ENCODE measurements around the gene ONECUT1.
"Not testable (repeated sequence)": the region's sequence is repeated elsewhere in the genome, so short reads cannot be mapped to it uniquely, and the experiment has no call there.

The ONECUT1 gene

DNA sequence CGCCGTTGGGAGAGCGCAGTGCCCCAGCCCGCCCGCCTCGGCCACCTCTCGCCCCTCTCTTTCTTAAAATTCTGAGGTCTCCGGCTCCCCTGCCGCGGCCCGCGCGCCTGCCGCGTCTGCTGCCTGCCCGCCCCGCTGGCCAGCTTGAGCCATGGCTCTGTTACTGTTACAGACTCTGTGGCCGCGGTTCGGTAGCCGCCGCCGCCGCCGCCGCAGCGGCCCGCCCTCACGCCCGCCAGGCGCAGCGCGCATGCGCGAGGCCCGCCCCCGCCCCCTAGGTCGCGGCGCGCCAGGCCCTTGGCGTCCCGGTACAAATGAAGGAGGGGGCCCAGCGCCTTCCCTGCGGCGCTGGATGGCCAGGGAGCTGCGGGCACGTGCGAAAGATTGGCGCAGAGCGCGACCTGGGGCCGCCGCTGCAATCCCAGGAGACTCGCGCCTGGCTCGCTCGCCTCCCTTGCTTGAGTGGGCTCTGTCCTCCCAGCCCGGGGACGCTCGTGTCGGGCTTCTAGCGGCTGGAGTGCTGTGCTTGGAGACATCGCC, at the start of gene ONECUT1:
Gene ONECUT1 (minus strand): TSS at position 168 of the 540 bp plus-strand sequence. CDS start 452 bp downstream, outside the sequence.
- peak; percentile 26 for DNase-seq

DNA sequence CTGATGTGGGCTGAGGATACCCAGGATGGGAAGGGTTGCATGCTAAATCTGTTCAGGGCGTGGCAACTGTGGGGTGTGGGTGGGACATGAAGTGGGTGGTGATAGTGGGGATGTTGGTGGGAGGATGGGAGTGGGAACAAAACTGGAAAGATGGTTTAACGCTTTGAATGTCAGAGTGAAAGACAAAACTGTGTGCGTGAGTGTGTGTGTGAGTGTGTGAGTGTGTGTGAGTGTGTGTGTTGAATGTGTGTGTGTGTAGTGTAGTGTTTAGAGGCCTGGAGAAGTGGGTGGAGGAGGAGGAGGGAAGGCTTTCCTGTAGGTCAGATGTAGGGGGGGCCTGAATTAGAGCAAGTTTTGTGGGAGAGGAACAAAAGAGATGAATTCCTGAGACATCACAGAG, 44.2 kb upstream of the ONECUT1 start:
- DNase-seq, result no peak

DNA sequence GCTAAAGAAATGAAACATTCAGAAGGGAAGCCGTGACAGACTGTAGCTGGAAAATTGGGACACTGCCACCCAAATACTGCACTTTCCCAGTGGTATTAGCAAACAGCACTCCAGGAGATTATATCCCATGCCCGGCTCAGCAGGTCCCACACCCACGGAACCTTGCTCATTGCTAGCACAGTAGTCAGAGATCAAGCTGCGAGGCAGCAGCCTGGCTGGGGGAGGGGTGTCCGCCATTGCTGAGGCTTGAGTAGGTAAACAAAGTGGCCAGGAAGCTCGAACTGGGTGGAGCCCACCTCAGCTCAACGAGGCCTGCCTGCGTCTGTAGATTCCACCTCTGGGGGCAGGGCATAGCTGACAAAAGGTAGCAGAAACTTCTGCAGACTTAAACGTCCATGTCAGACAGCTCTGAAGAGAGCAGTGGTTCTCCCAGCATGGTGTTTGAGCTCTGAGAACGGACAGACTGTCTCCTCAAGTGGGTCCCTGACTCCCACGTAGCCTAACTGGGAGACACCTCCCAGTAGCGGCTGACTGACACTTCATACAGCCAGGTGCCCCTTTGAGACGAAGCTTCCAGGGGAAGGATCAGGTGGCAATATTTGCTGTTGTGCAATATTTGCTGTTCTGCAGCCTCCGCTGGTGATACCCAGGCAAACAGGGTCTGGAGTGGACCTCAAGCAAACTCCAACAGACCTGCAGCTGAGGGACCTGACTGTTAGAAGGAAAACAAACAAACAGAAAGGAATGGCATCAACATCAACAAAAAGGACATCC, 34.2 kb upstream of the ONECUT1 start:
- not testable (repeated sequence) for DNase-seq

DNA sequence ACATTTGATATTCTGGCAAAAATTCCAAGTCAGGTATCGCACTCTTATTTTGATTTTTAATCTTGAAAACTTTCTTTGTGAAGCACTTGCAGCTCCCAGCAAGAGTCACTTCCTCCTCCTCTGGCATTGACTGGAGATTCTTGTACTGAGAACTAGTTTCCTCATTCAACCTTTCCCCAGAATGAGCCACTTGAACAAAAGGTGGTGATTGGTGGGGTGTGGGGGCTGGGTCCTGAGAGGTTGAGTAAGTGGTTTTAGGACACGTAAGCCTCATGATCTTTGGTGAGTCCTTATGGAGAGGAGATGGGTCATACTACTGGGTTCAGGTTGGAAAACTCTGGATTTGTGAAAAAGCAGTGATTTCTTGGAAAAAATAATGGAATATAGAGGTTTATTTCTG, 32.3 kb upstream of the ONECUT1 start:
- no peak for DNase-seq

DNA sequence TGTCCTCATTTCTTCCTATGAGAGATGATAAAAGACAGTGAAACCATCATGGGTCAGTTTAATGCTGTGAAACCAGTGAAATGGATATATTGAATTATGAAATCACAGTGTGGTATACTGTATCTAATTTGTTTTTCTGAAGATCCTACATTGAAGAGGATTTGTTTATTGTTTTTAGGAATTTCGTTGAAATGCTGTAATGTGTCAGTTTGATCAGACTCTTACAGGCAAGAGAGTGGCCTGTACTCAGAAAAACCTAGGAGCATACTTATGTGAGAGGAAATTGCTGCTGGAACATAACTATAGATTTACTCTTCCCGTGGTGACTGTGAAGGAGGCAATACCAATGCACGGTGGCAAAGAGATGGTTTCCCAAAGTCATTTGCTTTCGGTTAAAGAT, 29.1 kb upstream of the ONECUT1 start:
- DNase-seq, result no peak

DNA sequence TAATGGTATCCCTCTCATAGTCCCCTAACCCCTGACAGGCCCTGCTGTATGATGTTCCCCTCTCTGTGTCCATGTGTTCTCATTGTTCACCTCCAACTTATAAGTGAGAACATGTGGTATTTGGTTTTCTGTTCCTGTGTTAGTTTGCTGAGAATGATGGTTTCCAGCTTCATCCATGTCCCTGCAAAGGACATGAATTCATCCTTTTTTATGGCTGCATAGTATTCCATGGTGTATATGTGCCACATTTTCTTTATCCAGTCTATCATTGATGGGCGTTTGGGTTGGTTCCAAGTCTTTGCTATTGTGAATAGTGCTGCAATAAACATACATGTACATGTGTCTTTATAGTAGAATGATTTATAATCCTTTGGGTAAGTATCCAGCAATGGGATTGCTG, 25.8 kb upstream of the ONECUT1 start:
- DNase-seq, result not testable (repeated sequence)

DNA sequence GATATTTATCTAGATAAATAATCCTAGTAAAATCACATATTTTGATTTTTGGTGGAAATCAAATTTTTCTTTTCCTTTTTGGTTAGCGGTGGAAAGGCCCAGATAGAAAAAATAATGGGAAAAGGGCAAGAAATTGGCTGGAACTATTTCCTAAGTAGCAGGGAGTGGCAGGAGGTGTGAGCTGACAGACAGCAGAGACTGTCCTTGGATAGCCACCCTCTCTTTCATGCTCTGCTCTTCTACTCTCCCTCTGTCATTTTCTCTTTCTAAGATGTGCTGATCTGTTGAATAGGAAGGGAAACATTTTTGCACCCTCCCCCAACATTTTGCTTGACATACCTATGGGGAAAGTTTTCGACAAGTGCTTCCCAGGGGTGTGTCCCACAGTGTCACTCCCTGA, 18.9 kb upstream of the ONECUT1 start:
- DNase-seq, result no peak

DNA sequence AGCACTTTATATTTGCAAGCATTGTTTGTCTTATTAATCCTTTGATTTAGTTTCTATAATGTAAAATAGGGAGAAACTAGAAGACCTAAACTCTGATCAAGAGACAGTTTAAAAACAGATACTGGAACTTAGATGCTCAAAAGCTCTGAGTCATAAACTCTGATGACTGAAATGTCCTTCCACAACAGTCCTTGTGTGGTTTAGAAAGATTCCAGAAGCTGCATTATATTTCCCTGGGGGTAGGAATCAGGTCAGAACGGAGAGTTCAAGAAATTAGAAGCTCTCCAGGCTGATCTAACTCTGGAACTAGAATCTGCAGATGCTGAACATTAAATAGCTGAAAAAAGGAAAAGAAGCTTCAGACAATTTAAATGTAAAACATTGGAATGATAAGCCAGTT, 18.3 kb upstream of the ONECUT1 start:
- DNase-seq, result no peak

DNA sequence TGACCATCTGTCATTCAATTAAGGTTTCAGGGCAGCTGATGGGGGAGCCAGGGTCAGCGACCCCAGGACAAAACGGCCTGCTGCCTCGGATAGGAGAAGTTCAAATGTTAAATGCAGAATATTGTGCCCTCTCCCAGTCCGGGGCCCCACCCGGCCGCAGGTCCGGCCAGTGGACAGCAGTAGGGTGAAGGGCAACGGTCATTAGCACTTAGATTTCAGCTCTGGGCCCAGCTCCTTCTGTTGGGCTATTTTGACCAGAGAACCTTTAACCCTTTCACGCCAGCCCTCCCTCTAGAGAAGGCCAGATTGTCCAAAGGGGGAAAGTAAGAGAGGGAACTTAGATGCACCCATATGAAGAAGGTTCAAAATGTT, 16.1 kb upstream of the ONECUT1 start:
- no peak for DNase-seq

DNA sequence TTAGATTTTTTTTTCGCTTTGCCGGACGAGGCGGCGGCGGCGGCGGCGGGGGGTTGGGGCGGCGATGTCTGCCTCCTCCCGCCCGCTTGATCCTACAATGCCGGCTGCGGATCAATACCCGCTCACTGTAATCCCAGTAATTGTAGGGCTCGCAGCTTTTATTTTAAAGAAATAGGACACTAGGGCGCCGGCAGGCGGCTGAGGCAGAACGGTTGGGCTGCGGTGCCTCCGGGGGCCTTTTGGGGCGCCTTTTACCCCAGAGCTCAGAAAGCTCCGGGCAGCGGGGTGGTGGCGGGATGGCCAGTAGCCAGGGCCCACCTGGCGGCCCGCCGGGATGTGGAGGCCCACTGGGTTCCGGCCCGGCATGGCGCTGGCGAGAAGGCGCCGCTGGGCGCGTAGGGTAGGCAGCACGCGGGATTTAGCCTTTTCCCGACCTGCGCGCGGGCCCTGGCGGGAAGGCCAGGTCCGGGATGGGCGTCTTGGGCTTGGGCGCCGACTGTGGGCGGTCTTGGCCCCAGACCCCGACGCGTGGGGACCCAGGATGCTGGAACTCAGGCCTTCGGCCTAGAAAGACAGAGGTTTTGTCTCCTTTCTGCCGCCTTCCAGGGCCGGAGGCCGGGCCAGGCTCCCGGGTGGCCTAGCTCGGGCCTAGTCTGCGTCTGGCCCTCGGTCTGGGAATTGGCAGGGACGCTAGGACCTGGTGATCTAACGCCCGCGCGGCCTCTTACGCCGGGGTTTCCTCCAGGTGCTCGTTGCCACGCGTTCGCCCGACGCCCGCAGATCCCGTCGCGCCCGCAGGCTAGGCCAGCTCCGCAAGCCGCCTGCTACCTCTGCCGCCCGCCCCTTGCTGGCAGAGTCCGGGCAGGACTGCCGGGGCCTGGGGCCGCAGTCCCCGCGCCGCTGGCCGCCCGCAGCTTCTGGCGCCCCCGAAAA, 15.5 kb upstream of the ONECUT1 start:
- DNase-seq, result no peak

DNA sequence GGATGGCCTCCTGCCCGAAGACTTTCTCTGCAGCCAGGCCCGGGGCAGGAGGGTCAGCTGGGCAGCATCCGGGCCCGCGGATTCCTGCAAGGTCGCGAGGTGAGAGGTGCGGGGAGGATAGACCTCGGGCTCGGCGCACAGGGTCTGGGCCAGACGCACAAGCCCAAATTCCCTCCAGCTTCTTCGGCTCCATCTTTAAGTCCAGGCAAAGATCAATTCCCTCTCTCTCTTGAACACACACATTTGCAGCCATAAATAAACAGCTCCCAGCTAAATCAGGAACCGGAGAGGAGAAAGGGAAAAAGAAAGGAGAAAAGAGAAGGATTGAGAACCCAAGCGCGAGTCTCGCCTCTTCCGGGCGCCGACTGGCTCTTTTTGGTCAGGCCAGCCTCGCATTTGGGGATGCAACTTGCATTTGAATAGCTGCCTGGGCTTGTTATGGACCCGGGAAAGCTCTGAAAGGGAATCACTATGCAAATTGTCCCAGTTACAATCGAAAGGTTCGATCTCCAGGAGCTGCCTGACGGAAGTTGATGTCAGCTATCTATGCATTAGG, 14.5 kb upstream of the ONECUT1 start:
- no peak for DNase-seq

DNA sequence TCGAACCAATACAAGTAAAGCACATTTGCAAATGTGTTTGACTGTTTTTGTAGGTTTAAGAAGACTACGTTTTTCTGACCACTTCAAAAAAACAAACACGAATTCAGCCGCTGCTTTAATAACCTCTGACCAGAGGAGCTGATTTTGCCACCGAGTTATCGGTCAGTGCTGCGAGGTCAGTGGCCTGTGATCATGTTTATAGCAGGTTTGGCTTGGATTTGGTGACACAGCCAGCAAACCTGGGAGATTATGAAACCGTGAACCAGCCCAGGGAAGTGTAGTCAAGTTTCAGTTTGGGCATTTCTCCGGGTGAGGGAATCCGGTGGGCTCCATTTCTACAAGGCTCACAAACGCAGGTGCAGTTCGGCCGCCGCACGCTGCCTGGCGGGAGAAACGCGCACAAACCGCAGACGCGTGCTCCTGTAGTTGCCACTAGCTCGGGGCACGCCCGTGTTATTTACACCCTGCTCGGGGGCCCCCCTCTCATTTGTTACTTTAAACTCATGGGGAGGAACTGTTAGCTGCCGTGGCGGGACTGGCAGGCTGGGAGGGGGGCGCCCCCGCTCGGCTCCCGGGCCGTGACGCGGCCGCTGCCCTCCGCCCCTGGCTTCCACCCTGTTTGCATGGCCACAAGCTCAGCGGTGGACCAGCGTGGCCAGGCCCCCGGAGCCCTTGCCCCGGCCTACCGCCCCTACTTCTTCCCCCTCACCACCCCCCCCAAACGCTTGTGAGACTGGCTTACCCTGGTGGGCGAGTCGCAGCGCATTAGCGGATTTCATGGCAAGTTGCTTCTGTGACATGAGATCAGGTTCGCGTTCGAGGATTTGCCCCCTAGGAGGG, 13.6 kb upstream of the ONECUT1 start:
- no peak for DNase-seq

DNA sequence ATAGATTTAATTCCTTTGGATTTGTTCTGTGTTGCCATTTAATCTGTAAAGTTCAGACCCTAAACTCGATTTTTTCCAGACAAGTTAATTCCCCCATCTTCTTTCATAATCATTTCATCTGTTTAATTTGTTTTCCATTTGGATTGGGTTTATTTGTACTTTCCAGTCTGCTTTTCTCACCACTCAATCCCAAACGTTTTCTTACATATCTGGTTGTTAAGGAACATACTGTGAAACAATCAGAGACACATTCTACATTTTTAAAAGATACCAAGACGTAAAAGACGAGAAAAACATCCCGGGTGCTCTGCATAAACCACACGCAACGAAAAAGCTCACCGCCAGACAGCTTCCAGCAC, 13.0 kb upstream of the ONECUT1 start:
- no peak for DNase-seq

DNA sequence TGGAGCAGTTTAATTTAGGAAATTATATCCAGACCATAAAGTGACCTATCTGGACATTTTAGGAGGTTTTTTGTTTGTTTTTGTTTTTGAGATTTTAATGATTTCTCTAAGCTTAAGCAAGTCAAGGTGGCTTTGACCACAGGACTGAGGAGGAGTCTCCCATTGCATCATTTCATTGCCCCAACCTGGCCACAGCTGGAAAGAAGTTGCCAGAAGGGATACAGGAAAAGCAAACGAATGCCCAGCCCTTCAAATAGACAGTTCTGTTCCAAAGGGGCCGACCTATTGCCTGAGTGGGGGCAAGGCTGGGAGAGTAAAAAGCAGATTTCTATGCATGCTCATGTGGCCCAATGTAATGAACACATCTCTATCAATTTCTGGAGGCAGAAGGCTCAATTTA, 12.0 kb upstream of the ONECUT1 start:
- no peak for DNase-seq

DNA sequence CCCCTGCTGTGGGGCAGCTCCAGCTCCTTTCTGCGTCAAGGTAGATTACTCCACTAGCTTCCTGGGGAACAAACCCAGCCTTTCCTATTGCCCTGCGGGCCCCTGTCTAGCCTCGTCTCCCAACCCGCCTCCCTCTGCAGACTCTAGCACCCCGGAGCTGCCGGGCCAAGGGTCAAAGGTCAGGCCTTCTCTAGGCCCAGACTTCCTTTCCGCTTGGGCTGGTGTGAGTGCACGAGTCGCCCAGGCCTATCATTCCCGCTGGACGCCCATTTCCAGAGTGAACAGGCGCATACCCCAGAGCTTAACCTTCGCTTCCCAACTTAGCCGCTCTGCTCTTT, 11.6 kb upstream of the ONECUT1 start:
- DNase-seq, result no peak

DNA sequence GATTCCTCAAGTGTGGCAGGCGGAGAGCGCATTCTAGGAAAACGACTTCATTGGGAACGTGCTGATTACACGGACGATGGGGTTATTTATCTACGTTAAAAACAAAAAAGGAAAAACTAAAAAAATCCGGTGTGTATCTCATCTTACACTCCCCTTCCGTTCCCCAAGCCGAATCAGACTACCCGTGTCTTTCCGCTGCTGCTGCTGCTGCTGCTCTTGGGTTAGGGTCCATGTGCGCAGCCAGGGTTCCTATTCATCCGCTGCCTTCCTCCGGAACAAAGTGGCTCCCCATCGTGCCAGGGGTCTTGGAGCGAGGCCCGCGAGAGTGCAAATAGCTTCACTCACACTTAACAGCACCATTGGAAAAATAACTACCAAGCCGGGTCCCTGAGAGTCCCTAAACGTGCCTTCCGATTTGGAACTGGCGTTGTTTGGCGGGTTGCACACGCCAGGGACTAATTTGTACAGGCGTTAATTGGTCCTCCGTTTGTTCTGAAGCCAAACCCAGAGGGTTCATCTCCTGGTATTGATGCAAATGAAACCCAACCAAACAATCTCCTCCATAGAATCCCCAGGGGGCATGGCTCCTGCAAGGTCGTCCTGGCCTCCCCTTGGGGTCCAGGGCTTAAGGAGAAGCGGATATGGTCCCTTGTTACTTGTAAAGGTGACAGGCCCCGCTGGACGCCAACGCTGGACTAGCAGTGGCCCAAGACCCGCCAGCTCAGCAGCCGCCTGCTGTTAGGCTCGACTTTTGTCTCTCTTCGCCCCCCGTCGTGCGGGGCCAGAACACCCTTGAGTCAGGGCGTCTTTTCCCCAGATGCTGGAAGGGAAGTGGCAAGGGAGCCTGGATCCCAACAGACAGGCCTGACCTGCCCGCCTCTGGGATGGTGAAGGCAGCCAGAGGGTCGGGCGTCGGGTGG, 11.0 kb upstream of the ONECUT1 start:
- no peak for DNase-seq

DNA sequence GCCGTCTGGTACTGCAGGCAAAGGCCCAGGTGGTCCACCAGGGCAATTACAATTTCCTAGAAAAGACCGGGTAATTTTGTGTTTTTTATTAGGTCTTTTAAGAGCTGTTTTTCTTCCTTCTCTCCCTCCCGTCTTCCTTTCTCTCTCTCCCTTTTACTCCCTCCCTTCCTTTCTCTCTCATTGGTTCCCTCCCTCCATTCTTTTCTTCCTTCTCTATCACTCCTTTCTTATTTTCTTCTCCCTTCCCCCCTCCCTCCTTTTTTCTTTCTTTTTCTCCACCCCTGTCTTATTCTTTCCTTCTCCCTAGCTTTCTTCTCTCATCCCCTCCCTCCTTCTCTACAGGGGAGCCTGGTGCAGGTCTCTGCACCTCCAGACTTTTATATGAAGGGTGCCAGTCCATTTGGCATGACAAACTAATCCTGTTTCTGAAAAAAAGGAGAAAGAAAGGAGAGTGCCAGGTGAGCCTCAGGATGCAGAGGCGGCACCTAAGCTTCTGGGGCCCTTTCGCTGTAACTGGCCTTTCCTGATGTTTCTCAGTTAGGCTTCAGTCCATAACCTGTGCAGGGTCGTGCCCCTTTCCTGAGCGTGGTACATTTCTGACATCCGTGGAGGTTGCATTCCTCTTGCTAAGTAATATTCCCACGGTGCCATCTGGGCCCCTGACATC, 9.1 kb upstream of the ONECUT1 start:
- DNase-seq, result no peak

DNA sequence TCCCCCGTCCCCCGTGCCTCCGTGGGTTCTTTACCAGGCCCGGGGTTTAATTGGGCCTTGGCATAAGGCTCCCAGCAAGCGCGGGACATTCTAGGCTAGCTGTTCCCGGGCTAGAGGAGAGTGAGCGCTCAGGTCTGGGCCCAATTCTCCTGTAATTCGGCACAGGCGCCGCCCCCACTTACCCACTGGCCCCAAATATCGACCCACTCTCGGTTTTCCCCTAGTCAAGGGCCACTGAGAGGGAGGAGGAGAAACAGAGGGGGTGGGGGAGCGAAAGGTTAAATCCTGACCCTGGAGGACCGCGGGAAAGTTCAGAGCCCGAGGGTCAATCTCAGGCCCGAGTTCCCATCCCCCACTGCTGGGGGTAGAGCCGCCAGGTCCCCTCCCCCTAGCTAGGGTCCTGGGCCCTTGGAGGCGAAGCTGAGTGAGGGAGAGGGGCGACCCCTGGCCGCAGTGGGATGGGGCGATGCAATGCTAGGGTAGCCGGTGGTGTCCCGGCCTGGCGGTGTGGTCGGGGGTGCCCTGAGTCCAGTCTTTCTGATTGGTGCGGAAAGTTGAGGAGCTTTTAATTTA, 8.5 kb upstream of the ONECUT1 start:
- DNase-seq, result no peak

DNA sequence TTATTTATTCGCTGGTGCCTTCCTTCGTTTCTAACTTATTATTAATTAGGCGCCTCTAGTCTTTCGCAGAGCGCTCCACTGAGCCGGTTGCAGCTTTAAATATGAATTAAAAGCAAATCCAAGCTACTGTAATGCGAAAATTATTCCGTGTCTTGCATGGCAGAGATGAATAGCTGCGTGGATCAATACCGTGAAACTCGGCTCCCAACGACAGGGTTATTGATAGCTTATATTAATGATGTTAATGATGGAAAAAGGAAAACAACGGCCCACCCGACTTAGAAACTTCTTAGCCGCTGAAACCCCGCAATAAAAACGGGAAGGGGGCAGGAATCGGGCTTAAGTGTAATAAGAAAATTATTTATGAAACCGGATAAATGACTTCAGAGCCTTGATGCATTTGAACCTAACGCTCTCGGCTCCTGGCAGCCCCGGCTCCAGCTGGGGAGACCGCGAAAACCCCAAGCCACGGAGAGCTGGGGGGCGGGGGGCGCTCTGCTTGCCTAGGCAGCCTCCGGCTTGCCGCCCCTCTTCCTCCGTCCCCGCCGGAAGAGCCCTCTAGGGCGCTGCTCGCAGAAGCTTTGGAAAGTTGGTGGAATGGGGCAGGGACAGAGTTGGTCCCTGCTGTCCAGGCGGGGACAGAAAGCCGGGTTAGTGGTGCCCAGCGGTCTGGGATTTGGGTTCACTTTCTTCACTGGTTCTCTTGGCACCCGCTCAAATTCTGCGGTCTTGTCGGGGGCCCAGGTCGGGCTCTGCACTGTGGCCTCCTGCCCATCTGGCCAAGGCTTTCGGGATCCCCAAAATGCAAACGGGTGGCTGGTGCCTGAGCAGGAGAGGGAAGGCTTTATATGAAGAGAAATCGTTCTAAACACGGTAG, 7.7 kb upstream of the ONECUT1 start:
- DNase-seq, result no peak
